Measurements from ENCODE around the gene SHROOM1.

- TF ChIP-seq CTCF (IDR thresholded peaks at IDR 0.05; ENCODE audit: extremely low read depth in 1 of 2, insufficient read depth in 1 of 2, low read depth in 1 of 2, low read length in 2 of 2): no peak
- TF ChIP-seq GATA2 (IDR thresholded peaks at IDR 0.05; ENCODE audit: insufficient read depth, insufficient read length, low read depth, low read length): no peak
- no peak for TF ChIP-seq FOS (IDR thresholded peaks at IDR 0.05; ENCODE audit: borderline replicate concordance, insufficient read depth, low read length)
- TF ChIP-seq POLR2AphosphoS5 (IDR thresholded peaks at IDR 0.05; ENCODE audit: insufficient read depth, low read depth, low read length): no peak
- no peak for TF ChIP-seq POLR2A (IDR thresholded peaks at IDR 0.05; ENCODE audit: low read depth, low read length)
- TF ChIP-seq EZH2 (IDR thresholded peaks at IDR 0.05; ENCODE audit: borderline replicate concordance, low read depth, low read length, severe bottlenecking): no peak
- TF ChIP-seq MYC (IDR thresholded peaks at IDR 0.05; ENCODE audit: low read depth, low read length): no peak
- TF ChIP-seq MAX (IDR thresholded peaks at IDR 0.05; ENCODE audit: insufficient read depth, insufficient read length): no peak
- TF ChIP-seq JUN (IDR thresholded peaks at IDR 0.05; ENCODE audit: borderline replicate concordance, insufficient read depth, insufficient read length, low read depth): no peak
These were observed 3.9 kb downstream of the SHROOM1 start for GRCh38 chr5:132826424-132827082.
